HCT116 (cell line): ENCODE measurements around the gene GAS2L2. TPM values are rescaled to one million over a fixed set of nuclear protein-coding genes. Genes with fewer than 3 reads are reported as not detected.

Experiments
- ATAC-seq: fragments of 200-7000 bp; cut with Tn5 transposase; 2 replicates; pipeline ENCODE4 v1.9.1; 2020; ENCODE audit warnings: mild to moderate bottlenecking, moderate library complexity
- BruUV-seq: library from RNA; stranded (reverse); fragments of 400-500 nt; replicated peaks from 2 replicates; lab custom pipeline; 2021; lab: Mats Ljungman, UMichigan
- CTCF ChIA-PET: fragments of 300-600 bp; sonication (Branson Sonifier 250); formaldehyde crosslinking; loops from one replicate; lab custom pipeline; 2021; ENCODE audit warnings: antibody characterized with exemption; lab: Charles Lee
- POLR2A ChIA-PET: fragments of 300-600, 350-600 bp; sonication (Branson Sonifier 250); formaldehyde crosslinking; loops from one replicate; lab custom pipeline; 2021; ENCODE audit warnings: antibody characterized with exemption; lab: Charles Lee
- RAD21 ChIA-PET, 2 experiments: fragments of 300-600 bp; sonication (Branson Sonifier 250); formaldehyde crosslinking; loops; one replicate each; lab custom pipeline; 2023; ENCODE audit warnings: low total read pairs in 2 of 2; ENCODE audit not compliant: uncharacterized antibody in 2 of 2, unreplicated experiment in 2 of 2, low non-redundant PET in 1 of 2; lab: Charles Lee
- DNase-seq: peaks from one replicate; pipeline ENCODE4 v3.0.0-alpha.2; 2010; ENCODE audit warnings: low read depth, low spot score
- H2AFZ ChIP-seq: fragments of 200-600 bp; shearing (Covaris generic), sonication (generic); 2 replicates; pipeline ENCODE4 v1.6.1; 2017; ENCODE audit warnings: low read depth, mixed run types, mixed read lengths, antibody characterized with exemption, low read length; ENCODE audit not compliant: poor library complexity, severe bottlenecking
- H3K27ac ChIP-seq: 2 replicates; pipeline ENCODE4 v1.5.1; 2012; ENCODE audit warnings: low read depth, low read length
- H3K27me3 ChIP-seq: fragments of 200-600 bp; sonication (generic); 2 replicates; pipeline ENCODE4 v1.6.1; 2016; ENCODE audit warnings: mixed run types, low read length, mixed read lengths; ENCODE audit not compliant: insufficient read depth
- H3K36me3 ChIP-seq, 2 experiments: fragments of 200-500 bp in 1 of 2; fragments of 200-600 bp in 1 of 2; sonication (Bioruptor generic) in 1 of 2; sonication (generic) in 1 of 2; 2 replicates each; pipeline versions ENCODE4 v1.5.1 to v1.6.1; 2014 to 2016; ENCODE audit warnings: low read length in 2 of 2, inconsistent platforms in 1 of 2, mixed read lengths in 1 of 2, mixed run types in 1 of 2; ENCODE audit not compliant: insufficient read depth in 2 of 2, control insufficient read depth in 1 of 2
- H3K4me1 ChIP-seq, 2 experiments: fragments of 200-600 bp in 1 of 2; sonication (generic) in 1 of 2; 2 replicates each; pipeline versions ENCODE4 v1.5.1 to v1.6.1; 2012 to 2017; ENCODE audit warnings: low read length in 2 of 2, inconsistent platforms in 1 of 2, mild to moderate bottlenecking in 1 of 2, mixed read lengths in 1 of 2, mixed run types in 1 of 2, moderate library complexity in 1 of 2; ENCODE audit not compliant: insufficient read depth in 2 of 2, control insufficient read depth in 1 of 2
- H3K4me2 ChIP-seq: fragments of 200-600 bp; sonication (generic); 2 replicates; pipeline ENCODE4 v1.6.1; 2017; ENCODE audit warnings: mixed run types, low read length, mixed read lengths
- H3K4me3 ChIP-seq, 2 experiments: fragments of 200-600 bp in 1 of 2; sonication (generic) in 1 of 2; replicated peaks in 1 of 2; 2 replicates each; pipeline ENCODE4 v1.5.1; 2011 to 2016; ENCODE audit warnings: low read length in 2 of 2, control low read depth in 1 of 2, low read depth in 1 of 2, mild to moderate bottlenecking in 1 of 2, mixed read lengths in 1 of 2, mixed run types in 1 of 2
- H3K79me2 ChIP-seq: fragments of 200-600 bp; sonication (generic); 2 replicates; pipeline ENCODE4 v1.6.1; 2017; ENCODE audit warnings: mild to moderate bottlenecking, mixed run types, low read length, moderate library complexity, mixed read lengths; ENCODE audit not compliant: insufficient read depth
- H3K9ac ChIP-seq: fragments of 200-600 bp; sonication (generic); 2 replicates; pipeline ENCODE4 v1.6.1; 2016; ENCODE audit warnings: low read length, mixed read lengths
- H3K9me2 ChIP-seq: fragments of 200-600 bp; sonication (generic), shearing (Covaris generic); 2 replicates; pipeline ENCODE4 v1.6.1; 2017; ENCODE audit warnings: mixed run types, mild to moderate bottlenecking, moderate library complexity; ENCODE audit not compliant: insufficient read depth
- H3K9me3 ChIP-seq, 2 experiments: fragments of 200-500 bp in 1 of 2; fragments of 200-600 bp in 1 of 2; sonication (Bioruptor generic) in 1 of 2; sonication (generic) in 1 of 2; 2 replicates each; pipeline ENCODE4 v1.6.1; 2014 to 2017; ENCODE audit warnings: low read length in 2 of 2, mixed read lengths in 2 of 2, inconsistent platforms in 1 of 2, low read depth in 1 of 2, mild to moderate bottlenecking in 1 of 2, mixed run types in 1 of 2, moderate library complexity in 1 of 2; ENCODE audit not compliant: control insufficient read depth in 1 of 2, insufficient read depth in 1 of 2
- H4K20me1 ChIP-seq: fragments of 200-600 bp; sonication (generic), shearing (Covaris generic); 2 replicates; pipeline ENCODE4 v1.6.1; 2017; ENCODE audit warnings: mixed run types, mild to moderate bottlenecking, moderate library complexity; ENCODE audit not compliant: insufficient read depth
- ELF1 ChIP-seq: IDR thresholded peaks from 2 replicates; pipeline ENCODE4 v1.6.1; 2012; ENCODE audit warnings: low read depth, borderline replicate concordance
- EZH2phosphoT487 ChIP-seq: fragments of 200-600 bp; IDR thresholded peaks from 2 replicates; pipeline ENCODE4 v1.6.1; 2018; ENCODE audit warnings: antibody characterized with exemption, borderline replicate concordance
- POLR2AphosphoS5 ChIP-seq: IDR thresholded peaks from 2 replicates; pipeline ENCODE4 v1.6.1; 2011; ENCODE audit warnings: mild to moderate bottlenecking, low read depth, low read length, moderate library complexity
- SP1 ChIP-seq: IDR thresholded peaks from 2 replicates; pipeline ENCODE4 v1.6.1; 2012; ENCODE audit warnings: low read depth
- TCF7L2 ChIP-seq: IDR thresholded peaks from 2 replicates; pipeline ENCODE4 v1.7.0; 2011; ENCODE audit warnings: borderline replicate concordance, inconsistent platforms; ENCODE audit not compliant: insufficient read depth, insufficient read length; ENCODE audit errors: extremely low read depth
- ZBTB33 ChIP-seq: IDR thresholded peaks from 2 replicates; pipeline ENCODE4 v1.6.1; 2011; ENCODE audit warnings: mild to moderate bottlenecking, low read length, moderate library complexity; ENCODE audit not compliant: insufficient replicate concordance; ENCODE audit errors: extremely low read depth
- ZFX ChIP-seq: fragments of 450-650 bp; IDR thresholded peaks from 2 replicates; pipeline ENCODE4 v1.6.1; 2017
- intact Hi-C: fragments of 100-400 bp; cut with micrococcal nuclease; formaldehyde crosslinking; loops from 2 replicates; pipeline ENCODE4 v1.10.0; 2022
- total RNA-seq: library from RNA; stranded (reverse); gene quantifications from one replicate; pipeline ENCODE4 v1.2.1, GENCODE V29; 2021; ENCODE audit not compliant: unreplicated experiment
- TF ChIP-seq, protein P1 (sequence below): IDR thresholded peaks from 2 replicates; pipeline ENCODE4 v1.6.1; 2012; ENCODE audit warnings: low read depth

GAS2L2 gene
- total RNA-seq, 1 experiment from 2014 or later = not detected

DNA sequence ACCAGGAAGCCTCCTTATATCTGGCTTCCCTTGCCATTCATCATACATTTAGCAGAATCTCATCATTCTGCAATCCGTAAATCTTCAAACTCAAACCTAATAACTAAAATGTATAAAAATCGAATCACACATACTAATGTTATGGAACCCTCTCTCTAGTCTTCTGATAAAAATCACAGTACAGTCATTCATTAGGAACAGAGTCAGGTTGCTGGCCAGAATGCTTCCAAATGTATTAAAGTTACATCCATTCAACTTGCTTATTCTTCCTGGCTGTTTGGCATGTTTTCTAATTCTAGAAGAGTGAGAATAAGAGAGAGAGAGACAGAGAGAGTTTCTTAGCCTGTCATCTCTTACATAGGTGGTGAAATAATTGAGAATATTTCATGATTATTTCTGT is 38.1 kb downstream of the GAS2L2 start:
- H3K79me2 ChIP-seq = no peaks in the 10 kb centered on the region
- RAD21 ChIA-PET = no interaction called here
- ATAC-seq = no peak
- no peaks in the 10 kb centered on the region for H3K9me3 ChIP-seq
- intact Hi-C loops = no loop called here
- no peak overlapping the region for H3K4me3 ChIP-seq
- no peaks in the 10 kb centered on the region for H3K4me1 ChIP-seq
- CTCF ChIA-PET = no interaction called here
- H3K4me2 ChIP-seq = no peak overlapping the region
- no peaks in the 10 kb centered on the region for H3K27me3 ChIP-seq
- TF ChIP-seq TCF7L2 = no peak
- TF ChIP-seq ZFX = no peak
- no peak for TF ChIP-seq SP1
- TF ChIP-seq ZBTB33 = no peak
- no peak for TF ChIP-seq POLR2AphosphoS5
- no peak for TF ChIP-seq EZH2phosphoT487
- TF ChIP-seq ELF1 = no peak
- TF ChIP-seq, protein P1, sequence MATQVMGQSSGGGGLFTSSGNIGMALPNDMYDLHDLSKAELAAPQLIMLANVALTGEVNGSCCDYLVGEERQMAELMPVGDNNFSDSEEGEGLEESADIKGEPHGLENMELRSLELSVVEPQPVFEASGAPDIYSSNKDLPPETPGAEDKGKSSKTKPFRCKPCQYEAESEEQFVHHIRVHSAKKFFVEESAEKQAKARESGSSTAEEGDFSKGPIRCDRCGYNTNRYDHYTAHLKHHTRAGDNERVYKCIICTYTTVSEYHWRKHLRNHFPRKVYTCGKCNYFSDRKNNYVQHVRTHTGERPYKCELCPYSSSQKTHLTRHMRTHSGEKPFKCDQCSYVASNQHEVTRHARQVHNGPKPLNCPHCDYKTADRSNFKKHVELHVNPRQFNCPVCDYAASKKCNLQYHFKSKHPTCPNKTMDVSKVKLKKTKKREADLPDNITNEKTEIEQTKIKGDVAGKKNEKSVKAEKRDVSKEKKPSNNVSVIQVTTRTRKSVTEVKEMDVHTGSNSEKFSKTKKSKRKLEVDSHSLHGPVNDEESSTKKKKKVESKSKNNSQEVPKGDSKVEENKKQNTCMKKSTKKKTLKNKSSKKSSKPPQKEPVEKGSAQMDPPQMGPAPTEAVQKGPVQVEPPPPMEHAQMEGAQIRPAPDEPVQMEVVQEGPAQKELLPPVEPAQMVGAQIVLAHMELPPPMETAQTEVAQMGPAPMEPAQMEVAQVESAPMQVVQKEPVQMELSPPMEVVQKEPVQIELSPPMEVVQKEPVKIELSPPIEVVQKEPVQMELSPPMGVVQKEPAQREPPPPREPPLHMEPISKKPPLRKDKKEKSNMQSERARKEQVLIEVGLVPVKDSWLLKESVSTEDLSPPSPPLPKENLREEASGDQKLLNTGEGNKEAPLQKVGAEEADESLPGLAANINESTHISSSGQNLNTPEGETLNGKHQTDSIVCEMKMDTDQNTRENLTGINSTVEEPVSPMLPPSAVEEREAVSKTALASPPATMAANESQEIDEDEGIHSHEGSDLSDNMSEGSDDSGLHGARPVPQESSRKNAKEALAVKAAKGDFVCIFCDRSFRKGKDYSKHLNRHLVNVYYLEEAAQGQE = no peak
- peaks cover 14 to 30% of the 10 kb centered on the region in 2 experiments; a peak in 3 of 4 replicates for H3K36me3 ChIP-seq
- POLR2A ChIA-PET = no interaction called here
- no peak overlapping the region for H2AFZ ChIP-seq
- H3K27ac ChIP-seq = no peak overlapping the region
- DNase-seq = no peak
- BruUV-seq = no TSS peak
- H4K20me1 ChIP-seq = no peaks in the 10 kb centered on the region
- no peak overlapping the region for H3K9ac ChIP-seq
- no peaks in the 10 kb centered on the region for H3K9me2 ChIP-seq
